Endometrial microvascular endothelial cells (primary cell): ENCODE data around the gene ILF2. TPM values are rescaled to one million over a fixed set of nuclear protein-coding genes. Genes with fewer than 3 reads are reported as not detected.
"Not testable (repeated sequence)": the region's sequence is repeated elsewhere in the genome, so short reads cannot be mapped to it uniquely, and the experiment has no call there.

Experiments used
- in situ Hi-C: cut with HindIII; loops from 2 replicates; pipeline ENCODE4 v1.10.0; 2017; ENCODE audit warnings: low sequenced_read_pairs, low pct_unique_long_range_greater_than_20kb; ENCODE audit errors: inconsistent ontology term
- total RNA-seq: library from RNA; depleted of rRNA; stranded (reverse); fragments of >200 nt; gene quantifications from one replicate; pipeline ENCODE4 v1.2.3, GENCODE V29; 2015; ENCODE audit errors: inconsistent ontology term

The ILF2 gene
- total RNA-seq, 1 donor from 2014 or later, result 320 TPM

GRCh38 chr1:153652805-153653500 lies 17.8 kb downstream of the ILF2 start:
- in situ Hi-C loops, result no loop called here

- in situ Hi-C loops, result no loop called here
Observed at GRCh38 chr1:153651771-153652170, 19.0 kb downstream of the ILF2 start.

- in situ Hi-C loops, result no loop called here
Observed at GRCh38 chr1:153649863-153650235, 20.9 kb downstream of the ILF2 start.

GRCh38 chr1:153649137-153649862 lies 21.5 kb downstream of the ILF2 start:
- in situ Hi-C loops, result no loop called here

GRCh38 chr1:153648000-153648643 lies 22.7 kb downstream of the ILF2 start:
- in situ Hi-C loops, result no loop called here

GRCh38 chr1:153647346-153647714 lies 23.5 kb downstream of the ILF2 start:
- in situ Hi-C loops, result no loop called here

GRCh38 chr1:153646672-153647345 lies 24.0 kb downstream of the ILF2 start:
- in situ Hi-C loops, result no loop called here

GRCh38 chr1:153643816-153644215 lies 27.0 kb downstream of the ILF2 start:
- in situ Hi-C loops, result no loop called here

- in situ Hi-C loops, result no loop called here
Observed at GRCh38 chr1:153643100-153643499, 27.7 kb downstream of the ILF2 start.

- in situ Hi-C loops, result no loop called here
Observed at GRCh38 chr1:153642161-153642560, 28.6 kb downstream of the ILF2 start.

GRCh38 chr1:153640861-153641260 lies 29.9 kb downstream of the ILF2 start:
- in situ Hi-C loops, result no loop called here

GRCh38 chr1:153640213-153640612 lies 30.6 kb downstream of the ILF2 start:
- in situ Hi-C loops, result not testable (repeated sequence)

- in situ Hi-C loops, result no loop called here
Observed at GRCh38 chr1:153639280-153639679, 31.5 kb downstream of the ILF2 start.

GRCh38 chr1:153638261-153638660 lies 32.5 kb downstream of the ILF2 start:
- in situ Hi-C loops, result no loop called here

GRCh38 chr1:153636312-153636711 lies 34.5 kb downstream of the ILF2 start:
- in situ Hi-C loops, result no loop called here

- in situ Hi-C loops, result no loop called here
Observed at GRCh38 chr1:153635872-153636271, 34.9 kb downstream of the ILF2 start.

- in situ Hi-C loops, result no loop called here
Observed at GRCh38 chr1:153633754-153634665, 36.8 kb downstream of the ILF2 start, which contains the start of gene CHTOP. Gene CHTOP (plus strand): TSS chr1:153634066. CDS start chr1:153636589, 2,523 bp downstream.

- in situ Hi-C loops, result no loop called here
Observed at GRCh38 chr1:153633161-153633753, 37.5 kb downstream of the ILF2 start.
